Measurements from ENCODE around the gene SH3PXD2A. TPM values are rescaled to one million over a fixed set of nuclear protein-coding genes. Genes with fewer than 3 reads are reported as not detected.

The SH3PXD2A gene
- total and polyA plus RNA-seq, 10 of the 15 experiments (the other 5 are each of a cell fraction or from before 2014, with no cell fraction given) = 0.63 to 14.0 (median 4.4) TPM

- H3K4me2 ChIP-seq (ENCODE audit: control insufficient read depth, insufficient read depth) = no peak overlapping the region
- H3K4me1 ChIP-seq (ENCODE audit: control insufficient read depth, insufficient read depth, low read length) = peaks cover 13% of the 10 kb centered on the region
- no peaks in the 10 kb centered on the region for H3K9me3 ChIP-seq (replicated peaks; ENCODE audit: control insufficient read depth, insufficient read depth, low read length)
- DNase-seq (ENCODE audit: low read depth, low spot score) (no peak), FAIRE-seq (no peak), ATAC-seq (no peak)
- no peaks in the 10 kb centered on the region for H3K79me2 ChIP-seq (ENCODE audit: control insufficient read depth, insufficient read depth, low read length)
- H2AFZ ChIP-seq (ENCODE audit: control insufficient read depth, low read depth, low read length) = no peak overlapping the region
- H4K20me1 ChIP-seq (ENCODE audit: control insufficient read depth, insufficient read depth) = no peaks in the 10 kb centered on the region
- 82% methylated on average over 6 of the region's 6 CpGs for WGBS (ENCODE audit: insufficient coverage, insufficient replicate concordance, low lambda C conversion rate, missing lambda C conversion rate)
- SMC1A ChIA-PET (ENCODE audit: uncharacterized antibody, unreplicated experiment) = interaction anchor here (0.9 to 1.2 kb wide), 2 partner anchors 13 to 74 kb away, joined by 3 read pairs; no protein-coding TSS in a partner anchor
- in situ Hi-C loops (cut with MboI) = no loop called here
- H3K27me3 ChIP-seq (replicated peaks in 1 of 2; ENCODE audit: control insufficient read depth in 2 of 2, insufficient read depth in 2 of 2, low read length in 1 of 2) = no peaks in the 10 kb centered on the region
- POLR2A ChIA-PET = interaction anchor here (1.1 kb wide), 1 partner anchor 14 kb away, joined by 3 read pairs; no protein-coding TSS in a partner anchor
- TF ChIP-seq ATF7 (IDR thresholded peaks at IDR 0.05; ENCODE audit: low read depth) (no peak), ZBTB40 (IDR thresholded peaks at IDR 0.05; ENCODE audit: borderline replicate concordance) (no peak), ELK1 (IDR thresholded peaks at IDR 0.05; ENCODE audit: low read depth, low read length) (no peak), BHLHE40 (IDR thresholded peaks at IDR 0.05; ENCODE audit: borderline replicate concordance in 1 of 2, low read depth in 2 of 2, low read length in 1 of 2) (no peak), IRF3 (IDR thresholded peaks at IDR 0.05) (no peak), JUNB (IDR thresholded peaks at IDR 0.05) (no peak), HDAC2 (IDR thresholded peaks at IDR 0.05) (no peak), NFIC (IDR thresholded peaks at IDR 0.05; ENCODE audit: low read depth, low read length) (no peak), SP1 (IDR thresholded peaks at IDR 0.05; ENCODE audit: low read depth, low read length) (no peak), TCF3 (IDR thresholded peaks at IDR 0.05; ENCODE audit: borderline replicate concordance, insufficient read depth, low read depth, low read length) (no peak), MYC (IDR thresholded peaks at IDR 0.05; ENCODE audit: insufficient read depth, insufficient read length, insufficient replicate concordance, low read length, severe bottlenecking) (no peak), ZNF207 (IDR thresholded peaks at IDR 0.05; ENCODE audit: borderline replicate concordance) (no peak), TCF7 (IDR thresholded peaks at IDR 0.05; ENCODE audit: borderline replicate concordance) (no peak), SMARCA5 (IDR thresholded peaks at IDR 0.05) (no peak)
- TF ChIP-seq, protein P1, sequence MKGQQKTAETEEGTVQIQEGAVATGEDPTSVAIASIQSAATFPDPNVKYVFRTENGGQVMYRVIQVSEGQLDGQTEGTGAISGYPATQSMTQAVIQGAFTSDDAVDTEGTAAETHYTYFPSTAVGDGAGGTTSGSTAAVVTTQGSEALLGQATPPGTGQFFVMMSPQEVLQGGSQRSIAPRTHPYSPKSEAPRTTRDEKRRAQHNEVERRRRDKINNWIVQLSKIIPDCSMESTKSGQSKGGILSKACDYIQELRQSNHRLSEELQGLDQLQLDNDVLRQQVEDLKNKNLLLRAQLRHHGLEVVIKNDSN (IDR thresholded peaks at IDR 0.05; ENCODE audit: borderline replicate concordance, extremely low read length, insufficient read depth, low read depth, low read length) = no peak
- H3K27ac ChIP-seq (ENCODE audit: control insufficient read depth, insufficient read depth) = no peak overlapping the region
- intact Hi-C loops (cut with micrococcal nuclease; ENCODE audit: unreplicated experiment) = no loop called here
- CTCF ChIA-PET = interaction anchor here (1.3 to 1.9 kb wide), 2 partner anchors 16 to 79 kb away, joined by 3 to 5 read pairs; no protein-coding TSS in a partner anchor
- RAD21 ChIA-PET (ENCODE audit: unreplicated experiment) = interaction anchor here (0.6 kb wide), 1 partner anchor 43 kb away, joined by 4 read pairs; no protein-coding TSS in a partner anchor
- H3K36me3 ChIP-seq (ENCODE audit: control insufficient read depth in 2 of 2, insufficient read depth in 2 of 2, low read length in 1 of 2) = no peaks in the 10 kb centered on the region
- H3K4me3 ChIP-seq = no peak overlapping the region
- H3K9ac ChIP-seq (ENCODE audit: control insufficient read depth, insufficient read depth, low read length) = no peak overlapping the region
- no TSS peak for BruUV-seq (replicated peaks)
These were observed 90.2 kb downstream of the SH3PXD2A start for GRCh38 chr10:103765168-103765567.

Data from GM12878 (cell line).